GM23338 (cell line): Measurements from ENCODE around the gene ARMH4. TPM values are rescaled to one million over a fixed set of nuclear protein-coding genes. Genes with fewer than 3 reads are reported as not detected.
A peak's percentile ranks its signal among the peaks of the same experiment; 100 is the strongest.

Experiments used
- ATAC-seq: fragments of 200-7000 bp; cut with Tn5 transposase; 3 replicates; pipeline ENCODE4 v1.9.1; 2020
- DNase-seq: peaks from one replicate; pipeline ENCODE4 v3.0.0-alpha.2; 2015; ENCODE audit warnings: low spot score
- H2AFZ ChIP-seq: fragments of 200-600 bp; sonication (generic); 2 replicates; pipeline ENCODE4 v1.8.0; 2016; ENCODE audit warnings: antibody characterized with exemption, mild to moderate bottlenecking, moderate library complexity
- H3F3A ChIP-seq: fragments of 200-600 bp; sonication (generic); replicated peaks from 2 replicates; pipeline ENCODE4 v1.8.0; 2017; ENCODE audit warnings: antibody characterized with exemption, mixed run types, low read depth
- H3K27ac ChIP-seq: fragments of 200-600 bp; sonication (generic); 2 replicates; pipeline ENCODE4 v1.6.1; 2016; ENCODE audit warnings: low read depth
- H3K27me3 ChIP-seq: fragments of 200-600 bp; sonication (generic); 2 replicates; pipeline ENCODE4 v1.8.0; 2016; ENCODE audit warnings: mild to moderate bottlenecking, mixed run types, moderate library complexity; ENCODE audit not compliant: insufficient read depth
- H3K36me3 ChIP-seq: fragments of 200-600 bp; sonication (generic); 2 replicates; pipeline ENCODE4 v1.8.0; 2016; ENCODE audit warnings: mild to moderate bottlenecking; ENCODE audit not compliant: insufficient read depth
- H3K4me1 ChIP-seq: fragments of 200-600 bp; sonication (generic); 2 replicates; pipeline ENCODE4 v1.8.0; 2016; ENCODE audit warnings: mild to moderate bottlenecking, moderate library complexity; ENCODE audit not compliant: insufficient read depth
- H3K4me2 ChIP-seq: fragments of 200-600 bp; sonication (generic); 2 replicates; pipeline ENCODE4 v1.7.1; 2017; ENCODE audit warnings: mixed run types
- H3K4me3 ChIP-seq: fragments of 200-600 bp; sonication (generic); 2 replicates; pipeline ENCODE4 v1.6.1; 2016; ENCODE audit warnings: mixed run types
- H3K79me2 ChIP-seq: fragments of 200-600 bp; sonication (generic); replicated peaks from 2 replicates; pipeline ENCODE4 v1.8.0; 2017; ENCODE audit warnings: mild to moderate bottlenecking; ENCODE audit not compliant: insufficient read depth
- H3K9me2 ChIP-seq: fragments of 200-600 bp; sonication (generic); 2 replicates; pipeline ENCODE4 v1.8.0; 2017; ENCODE audit not compliant: insufficient read depth
- H4K20me1 ChIP-seq: fragments of 200-600 bp; sonication (generic); replicated peaks from 2 replicates; pipeline ENCODE4 v1.8.0; 2017; ENCODE audit warnings: mild to moderate bottlenecking; ENCODE audit not compliant: insufficient read depth
- H3K27ac Mint-ChIP-seq: 2 replicates; pipeline ENCODE4 v1.8.0; 2020; ENCODE audit warnings: inconsistent platforms, mild to moderate bottlenecking, moderate library complexity, mixed read lengths
- H3K27me3 Mint-ChIP-seq: 3 replicates; pipeline ENCODE4 v1.8.0; 2022; ENCODE audit warnings: low read depth, mild to moderate bottlenecking, moderate library complexity, mixed read lengths, inconsistent platforms; ENCODE audit not compliant: insufficient read depth, poor library complexity
- H3K36me3 Mint-ChIP-seq: 3 replicates; pipeline ENCODE4 v1.8.0; 2021; ENCODE audit warnings: low read depth, mild to moderate bottlenecking, inconsistent platforms, moderate library complexity, mixed read lengths
- H3K4me1 Mint-ChIP-seq: 3 replicates; pipeline ENCODE4 v1.8.0; 2020; ENCODE audit warnings: mild to moderate bottlenecking, inconsistent platforms, mixed read lengths
- H3K4me3 Mint-ChIP-seq: 3 replicates; pipeline ENCODE4 v1.8.0; 2021; ENCODE audit warnings: moderate library complexity, mild to moderate bottlenecking, inconsistent platforms, mixed read lengths
- H3K9me3 Mint-ChIP-seq: 3 replicates; pipeline ENCODE4 v1.8.0; 2020; ENCODE audit warnings: moderate library complexity, mild to moderate bottlenecking, inconsistent platforms, mixed read lengths
- CTCF ChIP-seq, 2 experiments: fragments of 200-600 bp in 1 of 2; sonication (generic) in 1 of 2; conservative IDR thresholded peaks; 2 replicates each; pipeline versions ENCODE4 v1.5.1 to v1.6.1; 2016 to 2017; ENCODE audit warnings: antibody characterized with exemption in 2 of 2, low read depth in 2 of 2, mild to moderate bottlenecking in 2 of 2, moderate library complexity in 1 of 2
- ETS1 ChIP-seq: IDR thresholded peaks from 2 replicates; pipeline ENCODE4 v1.6.1; 2016; ENCODE audit warnings: antibody characterized with exemption
- EZH2phosphoT487 ChIP-seq: fragments of 200-600 bp; sonication (generic); IDR thresholded peaks from one replicate; pipeline ENCODE4 v1.8.1; 2018; ENCODE audit warnings: antibody characterized with exemption; ENCODE audit not compliant: unreplicated experiment
- JUNB ChIP-seq: IDR thresholded peaks from one replicate; pipeline ENCODE4 v1.6.1; 2016; ENCODE audit warnings: antibody characterized with exemption; ENCODE audit not compliant: unreplicated experiment
- STAT1 ChIP-seq: IDR thresholded peaks from one replicate; pipeline ENCODE4 v1.6.1; 2016; ENCODE audit warnings: antibody characterized with exemption; ENCODE audit not compliant: unreplicated experiment
- ZNF114 ChIP-seq: fragments of 250-450 bp; sonication (Bioruptor Pico); IDR thresholded peaks from 2 replicates; pipeline ENCODE4 v1.5.0; 2020; ENCODE audit warnings: mild to moderate bottlenecking, moderate library complexity
- ZNF331 ChIP-seq: fragments of 250-450 bp; sonication (Bioruptor Pico); IDR thresholded peaks from 2 replicates; pipeline ENCODE4 v1.5.0; 2020; ENCODE audit warnings: low read depth, mild to moderate bottlenecking, moderate library complexity
- ZNF462 ChIP-seq: fragments of 250-450 bp; sonication (Bioruptor Pico); IDR thresholded peaks from 2 replicates; pipeline ENCODE4 v1.5.0; 2020; ENCODE audit warnings: mild to moderate bottlenecking, moderate library complexity
- polyA plus RNA-seq: library from polyadenylated mRNA; unstranded; fragments of >200 nt; fragmentation: Nextera tagmentation; extraction: Ambion mirVana; gene quantifications from 2 replicates; pipeline ENCODE4 v1.2.1, GENCODE V29; 2016
- total RNA-seq: library from RNA; depleted of rRNA; stranded (reverse); fragments of >200 nt; shearing (Covaris generic); gene quantifications from 2 replicates; pipeline ENCODE4 v1.2.3, GENCODE V29; 2014

Gene ARMH4
- total and polyA plus RNA-seq, 2 experiments from 2014 or later, result 15.5 to 20.2 TPM

GRCh38 chr14:58108717-58109116, 43.3 kb downstream of the ARMH4 start (continued):
- TF ChIP-seq ZNF462 (CRISPR knock-in tag) (no peak), ZNF331 (CRISPR knock-in tag) (no peak), ZNF114 (CRISPR knock-in tag) (no peak), EZH2phosphoT487 (no peak), ETS1 (no peak), JUNB (no peak)

GRCh38 chr14:58107947-58108552, 44.0 kb downstream of the ARMH4 start:
- Histone ChIP-seq H2AFZ (no peak overlapping the region), H4K20me1 (no peaks in the 10 kb centered on the region), H3K27me3 (no peaks in the 10 kb centered on the region), H3K4me3 (no peak overlapping the region), H3K79me2 (no peaks in the 10 kb centered on the region), H3K36me3 (no peaks in the 10 kb centered on the region), H3K4me2 (no peak overlapping the region), H3F3A (no peaks in the 10 kb centered on the region), H3K4me1 (no peaks in the 10 kb centered on the region), H3K9me2 (no peaks in the 10 kb centered on the region), H3K27ac (no peak overlapping the region)
- H3K4me1 Mint-ChIP-seq, result no peaks in the 10 kb centered on the region
- H3K4me3 Mint-ChIP-seq, result no peak overlapping the region
- peak; percentile 75 for DNase-seq
- no peaks in the 10 kb centered on the region for H3K9me3 Mint-ChIP-seq
- no peak for ATAC-seq
- TF ChIP-seq CTCF (conservative IDR thresholded peaks at IDR 0.05; ENCODE audit: low read depth in 2 of 2), result peak; percentile 82 to 93
- no peak for TF ChIP-seq STAT1
- no peak overlapping the region for H3K27ac Mint-ChIP-seq
- H3K27me3 Mint-ChIP-seq, result peaks cover 2% of the 10 kb centered on the region
- H3K36me3 Mint-ChIP-seq, result no peaks in the 10 kb centered on the region
